Stimulated activated CD4-positive, alpha-beta T cell treated with anti-CD3 and anti-CD28 coated beads, Interleukin-12 subunit alpha, Interleukin-12 subunit beta, amount 100 ng/mL, for 48 hours (primary cell): ENCODE data around the gene STON2.
"Not testable (repeated sequence)": the region's sequence is repeated elsewhere in the genome, so short reads cannot be mapped to it uniquely, and the experiment has no call there.

Source experiments
- DNase-seq, 3 donors: peaks; one replicate each; pipeline ENCODE4 v3.0.0-alpha.2; 2020; ENCODE audit warnings: low read depth in 2 of 3, low spot score in 1 of 3

STON2 gene, protein sequence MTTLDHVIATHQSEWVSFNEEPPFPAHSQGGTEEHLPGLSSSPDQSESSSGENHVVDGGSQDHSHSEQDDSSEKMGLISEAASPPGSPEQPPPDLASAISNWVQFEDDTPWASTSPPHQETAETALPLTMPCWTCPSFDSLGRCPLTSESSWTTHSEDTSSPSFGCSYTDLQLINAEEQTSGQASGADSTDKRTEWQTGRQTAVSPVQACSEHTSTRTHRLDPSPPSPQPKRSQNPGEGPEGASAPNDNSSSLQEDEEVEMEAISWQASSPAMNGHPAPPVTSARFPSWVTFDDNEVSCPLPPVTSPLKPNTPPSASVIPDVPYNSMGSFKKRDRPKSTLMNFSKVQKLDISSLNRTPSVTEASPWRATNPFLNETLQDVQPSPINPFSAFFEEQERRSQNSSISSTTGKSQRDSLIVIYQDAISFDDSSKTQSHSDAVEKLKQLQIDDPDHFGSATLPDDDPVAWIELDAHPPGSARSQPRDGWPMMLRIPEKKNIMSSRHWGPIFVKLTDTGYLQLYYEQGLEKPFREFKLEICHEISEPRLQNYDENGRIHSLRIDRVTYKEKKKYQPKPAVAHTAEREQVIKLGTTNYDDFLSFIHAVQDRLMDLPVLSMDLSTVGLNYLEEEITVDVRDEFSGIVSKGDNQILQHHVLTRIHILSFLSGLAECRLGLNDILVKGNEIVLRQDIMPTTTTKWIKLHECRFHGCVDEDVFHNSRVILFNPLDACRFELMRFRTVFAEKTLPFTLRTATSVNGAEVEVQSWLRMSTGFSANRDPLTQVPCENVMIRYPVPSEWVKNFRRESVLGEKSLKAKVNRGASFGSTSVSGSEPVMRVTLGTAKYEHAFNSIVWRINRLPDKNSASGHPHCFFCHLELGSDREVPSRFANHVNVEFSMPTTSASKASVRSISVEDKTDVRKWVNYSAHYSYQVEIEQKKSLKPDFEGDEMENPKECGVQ

GRCh38 chr14:81400202-81400678, at the start of gene STON2:
Gene STON2 (minus strand): TSS chr14:81400324. CDS start chr14:81398382, 1,942 bp downstream.
- DNase-seq = peak in 1 of 3 donors; percentile 8

GRCh38 chr14:81449576-81449975, 49.5 kb upstream of the STON2 start:
- DNase-seq = no peak

GRCh38 chr14:81449114-81449513, 49.0 kb upstream of the STON2 start:
- no peak for DNase-seq

GRCh38 chr14:81447021-81447764, 47.1 kb upstream of the STON2 start:
- DNase-seq = no peak

GRCh38 chr14:81446279-81447007, 46.3 kb upstream of the STON2 start:
- no peak for DNase-seq

- DNase-seq = no peak
These were observed 41.6 kb upstream of the STON2 start for GRCh38 chr14:81441626-81442134.

DNA sequence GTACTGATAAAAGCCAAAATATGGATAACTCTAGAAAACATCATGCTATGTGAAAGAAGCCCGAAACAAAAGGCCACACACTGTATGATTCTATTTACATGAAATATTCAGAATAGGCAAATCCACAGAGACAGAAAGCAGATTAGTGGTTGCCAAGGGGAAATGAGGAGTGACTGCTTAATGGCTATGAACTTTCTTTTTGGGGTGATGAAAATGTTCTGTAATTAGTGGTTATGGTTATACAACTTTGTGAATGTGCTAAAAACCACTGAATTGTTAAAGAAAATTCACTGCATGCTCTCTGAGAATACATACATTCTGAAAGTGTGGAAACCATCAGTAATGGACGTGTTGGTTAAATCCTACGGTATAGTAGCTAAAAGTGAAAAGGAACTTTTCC, 39.9 kb upstream of the STON2 start:
- no peak for DNase-seq

GRCh38 chr14:81437244-81437643, 37.1 kb upstream of the STON2 start:
- DNase-seq = no peak

DNA sequence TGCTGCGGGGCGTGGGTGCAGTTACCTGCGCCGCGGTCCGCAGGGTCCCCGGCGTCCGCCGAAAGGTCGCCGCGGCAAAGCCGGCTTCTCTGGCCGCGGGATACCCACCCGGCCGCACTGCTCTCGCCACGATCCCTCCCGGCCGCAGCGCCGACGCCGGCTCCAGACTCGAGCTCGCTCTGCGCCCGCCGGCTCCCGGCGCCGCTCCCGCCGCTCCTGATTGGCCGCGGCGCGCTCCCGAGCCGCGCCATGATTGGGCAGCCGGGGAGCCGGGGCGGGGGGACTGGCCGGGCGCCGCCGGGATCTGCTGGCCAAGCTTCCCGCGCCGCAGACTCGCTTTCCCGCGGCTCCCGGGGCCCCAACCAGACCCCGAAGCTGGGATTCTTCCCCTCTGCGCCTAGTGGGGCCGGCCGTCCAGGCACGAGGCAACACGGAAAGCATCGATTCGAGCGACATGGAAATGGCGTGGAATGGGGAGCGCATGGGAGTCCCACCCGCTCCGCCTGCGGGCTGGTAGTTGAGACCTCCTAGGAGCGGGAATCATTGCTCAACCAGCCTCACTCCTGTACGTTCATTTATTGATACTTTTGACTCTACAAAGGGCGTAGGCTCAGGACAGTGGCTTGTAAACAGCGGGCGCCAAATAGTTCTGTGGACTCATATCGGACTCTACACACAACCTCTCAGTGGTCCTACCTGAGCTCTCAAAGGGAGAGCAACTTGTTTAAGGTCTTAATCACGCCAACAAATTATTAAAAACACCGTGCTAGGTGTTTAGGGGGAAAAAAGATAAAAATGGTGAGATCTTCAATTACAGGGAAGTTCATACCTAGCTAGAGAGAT, 36.4 kb upstream of the STON2 start:
- DNase-seq = peak in 2 of 3 donors; percentile 21 to 38

GRCh38 chr14:81435391-81436295, 35.5 kb upstream of the STON2 start:
- DNase-seq = peak in 1 of 3 donors; percentile 3

DNA sequence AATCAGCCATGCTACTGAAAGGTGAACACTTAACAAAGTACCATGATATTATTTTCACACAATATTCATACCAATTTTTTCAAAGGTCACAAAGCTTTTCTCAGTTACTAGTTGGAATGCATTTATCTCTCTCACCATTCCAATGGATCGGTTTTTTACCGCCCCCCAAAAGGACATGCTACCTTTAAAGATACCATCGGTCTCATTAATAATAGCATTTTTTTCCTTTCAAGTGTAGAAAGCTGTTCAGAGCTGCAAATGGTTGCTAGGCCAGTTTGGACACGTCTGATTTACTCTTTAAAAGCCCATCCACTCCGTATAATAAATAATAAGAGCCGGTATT, 34.9 kb upstream of the STON2 start:
- no peak for DNase-seq

DNA sequence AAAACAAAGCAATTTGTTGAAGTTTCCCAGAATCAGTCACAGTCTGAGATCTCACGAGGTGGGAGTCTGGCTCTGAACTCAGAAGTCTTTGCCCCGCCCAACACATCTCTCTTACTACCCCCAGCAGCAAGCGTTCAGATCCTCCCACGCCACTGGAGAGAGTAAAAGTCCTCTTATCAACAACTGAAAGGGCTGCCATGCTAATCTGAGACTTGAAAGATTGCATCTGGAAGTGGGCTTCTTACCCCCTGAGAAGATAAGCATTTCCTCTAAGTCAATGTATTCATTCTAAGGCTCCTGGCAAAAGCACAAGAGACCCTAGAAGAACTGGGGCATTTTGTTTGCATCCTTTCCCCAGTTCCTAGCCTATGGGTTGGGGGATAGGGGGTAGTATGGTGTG, 34.1 kb upstream of the STON2 start:
- DNase-seq = no peak

- no peak for DNase-seq
These were observed 33.3 kb upstream of the STON2 start for GRCh38 chr14:81433378-81433777.

- DNase-seq = no peak
These were observed 32.1 kb upstream of the STON2 start for GRCh38 chr14:81432219-81432661.

- no peak for DNase-seq
These were observed 30.1 kb upstream of the STON2 start for GRCh38 chr14:81430235-81430634.

DNA sequence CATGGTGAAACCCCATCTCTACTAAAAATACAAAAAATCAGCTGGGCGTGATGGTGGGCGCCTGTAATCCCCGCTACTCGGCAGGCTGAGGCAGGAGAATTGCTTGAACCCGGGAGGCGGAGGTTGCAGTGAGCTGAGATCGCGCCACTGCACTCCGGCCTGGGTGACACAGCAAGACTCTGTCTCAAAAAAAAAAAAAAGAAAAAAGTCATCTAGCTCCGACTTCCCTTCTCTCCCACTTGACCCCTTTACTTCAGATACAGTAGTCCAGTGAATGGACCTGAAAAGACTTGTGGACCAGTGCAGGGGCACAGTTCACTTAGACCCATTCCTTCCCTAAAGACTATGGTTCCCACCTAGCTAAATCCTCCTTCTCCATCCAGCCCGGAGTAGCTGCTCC, 29.6 kb upstream of the STON2 start:
- DNase-seq = not testable (repeated sequence)

- DNase-seq = no peak
These were observed 28.9 kb upstream of the STON2 start for GRCh38 chr14:81429028-81429427.

GRCh38 chr14:81427348-81428058, 27.4 kb upstream of the STON2 start:
- DNase-seq = no peak
